Measurements from ENCODE around the gene LRRC4C. TPM values are rescaled to one million over a fixed set of nuclear protein-coding genes. Genes with fewer than 3 reads are reported as not detected.

Gene LRRC4C
- total RNA-seq, 6 donors from 2014 or later: 0.37 to 1.2 (median 1.0) TPM; not detected in 2

GRCh38 chr11:40183073-40184064 is 1276.1 kb downstream of the LRRC4C start:
- DNase-seq (no peak), ATAC-seq (ENCODE audit: low FRiP score in 2 of 2) (no peak)
- H3K4me1 ChIP-seq: no peaks in the 10 kb centered on the region
- H3K4me3 ChIP-seq: no peak overlapping the region
- no peaks in the 10 kb centered on the region for H3K27me3 ChIP-seq
- TF ChIP-seq POLR2AphosphoS5 (IDR thresholded peaks at IDR 0.05): no peak
- TF ChIP-seq CTCF (IDR thresholded peaks at IDR 0.05): no peak
- TF ChIP-seq POLR2A (IDR thresholded peaks at IDR 0.05): no peak
- no peak for TF ChIP-seq EP300 (IDR thresholded peaks at IDR 0.05)
- H3K27ac ChIP-seq: no peak overlapping the region
- no peaks in the 10 kb centered on the region for H3K9me3 ChIP-seq
- H3K36me3 ChIP-seq: no peaks in the 10 kb centered on the region
- 67 to 70% methylated on average over 5 of the region's 5 CpGs for WGBS, 2 donors

- no peaks in the 10 kb centered on the region for H3K36me3 ChIP-seq
- WGBS, 2 donors: 87 to 97% methylated on average over 6 of the region's 6 CpGs
- no peak overlapping the region for H3K27ac ChIP-seq
- no peaks in the 10 kb centered on the region for H3K27me3 ChIP-seq
- TF ChIP-seq CTCF (IDR thresholded peaks at IDR 0.05) (no peak), POLR2A (IDR thresholded peaks at IDR 0.05) (no peak), EP300 (IDR thresholded peaks at IDR 0.05) (no peak), POLR2AphosphoS5 (IDR thresholded peaks at IDR 0.05) (no peak)
- H3K4me1 ChIP-seq: no peaks in the 10 kb centered on the region
- H3K9me3 ChIP-seq: no peaks in the 10 kb centered on the region
- DNase-seq (no peak), ATAC-seq (ENCODE audit: low FRiP score in 2 of 2) (no peak)
- H3K4me3 ChIP-seq: no peak overlapping the region
Observed at GRCh38 chr11:40179541-40179940, 1279.9 kb downstream of the LRRC4C start.

GRCh38 chr11:40178470-40178869 is 1281.0 kb downstream of the LRRC4C start:
- DNase-seq: no peak
- H3K4me3 ChIP-seq: no peak overlapping the region
- H3K4me1 ChIP-seq: no peaks in the 10 kb centered on the region
- TF ChIP-seq EP300 (IDR thresholded peaks at IDR 0.05) (no peak), POLR2A (IDR thresholded peaks at IDR 0.05) (no peak), POLR2AphosphoS5 (IDR thresholded peaks at IDR 0.05) (no peak), CTCF (IDR thresholded peaks at IDR 0.05) (no peak)
- 86 to 88% methylated on average over 2 of the region's 2 CpGs for WGBS, 2 donors
- ATAC-seq (ENCODE audit: low FRiP score in 2 of 2): no peak
- H3K27ac ChIP-seq: no peak overlapping the region
- H3K36me3 ChIP-seq: no peaks in the 10 kb centered on the region
- H3K9me3 ChIP-seq: no peaks in the 10 kb centered on the region
- H3K27me3 ChIP-seq: no peaks in the 10 kb centered on the region

GRCh38 chr11:40175980-40176379 is 1283.5 kb downstream of the LRRC4C start:
- no peaks in the 10 kb centered on the region for H3K4me1 ChIP-seq
- ATAC-seq (ENCODE audit: low FRiP score in 2 of 2) (no peak), DNase-seq (no peak)
- H3K4me3 ChIP-seq: no peak overlapping the region
- TF ChIP-seq POLR2A (IDR thresholded peaks at IDR 0.05) (no peak), EP300 (IDR thresholded peaks at IDR 0.05) (no peak), CTCF (IDR thresholded peaks at IDR 0.05) (no peak), POLR2AphosphoS5 (IDR thresholded peaks at IDR 0.05) (no peak)
- H3K9me3 ChIP-seq: no peaks in the 10 kb centered on the region
- WGBS, 2 donors: 92 to 95% methylated on average over 3 of the region's 3 CpGs
- H3K36me3 ChIP-seq: no peaks in the 10 kb centered on the region
- H3K27me3 ChIP-seq: no peaks in the 10 kb centered on the region
- H3K27ac ChIP-seq: no peak overlapping the region
